IPS-NIHi11 (cell line): ENCODE results near the gene DYSF.
"Not testable (repeated sequence)": the region's sequence is repeated elsewhere in the genome, so short reads cannot be mapped to it uniquely, and the experiment has no call there.

Experiments
- DNase-seq: peaks from one replicate; pipeline ENCODE4 v3.0.0; 2012; ENCODE audit warnings: mixed read lengths, low spot score

The DYSF gene

DNA sequence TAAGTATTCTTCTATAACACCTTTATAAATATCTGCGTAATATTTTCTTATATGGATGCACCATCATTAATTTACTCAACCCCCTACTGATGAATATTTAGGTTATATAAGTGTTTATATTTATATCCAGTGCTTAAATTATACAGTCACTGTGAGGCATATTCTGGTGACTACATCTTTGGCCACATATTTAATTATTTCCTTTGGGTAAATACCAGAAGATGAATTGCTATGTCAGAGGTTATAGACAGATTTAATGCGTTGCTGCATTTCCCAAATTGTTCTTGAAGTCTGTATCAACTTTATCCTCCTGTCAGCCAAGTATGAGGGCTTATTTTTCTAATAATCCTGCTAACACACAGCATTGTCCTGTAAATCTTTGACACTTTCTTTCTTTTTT, 18.7 kb downstream of the DYSF start:
- no peak for DNase-seq

DNA sequence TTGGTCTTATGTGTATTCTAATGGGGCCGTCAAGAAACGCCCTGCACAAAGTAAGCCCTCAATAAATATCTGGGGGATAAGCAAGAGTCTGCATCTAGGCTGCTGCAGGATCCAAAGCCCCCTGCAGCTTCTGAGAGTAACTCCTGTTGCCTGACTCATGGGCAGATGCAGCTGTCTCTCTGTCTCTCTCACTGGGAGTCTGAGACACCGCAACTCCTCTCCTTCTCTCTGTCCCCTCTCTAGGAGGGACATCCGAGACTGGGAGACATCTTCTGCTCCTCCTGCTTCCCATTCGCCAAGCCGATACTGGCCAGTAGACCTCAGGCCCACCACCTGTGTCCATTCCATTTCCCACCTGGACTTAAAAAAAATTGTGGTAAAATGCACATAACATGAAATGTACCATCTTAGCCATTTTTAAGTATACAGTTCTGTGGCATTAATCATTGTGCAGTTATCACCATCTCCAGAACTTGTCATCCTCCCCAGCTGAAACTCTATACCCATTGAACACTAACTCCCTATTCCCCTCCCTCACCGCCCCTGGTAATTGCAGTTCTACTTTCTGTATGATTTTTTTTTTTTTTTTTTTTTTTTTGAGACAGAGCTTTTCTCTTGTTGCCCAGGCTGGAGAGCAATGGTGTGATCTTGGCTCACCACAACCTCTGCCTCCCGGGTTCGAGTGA, 20.1 kb downstream of the DYSF start:
- no peak for DNase-seq

DNA sequence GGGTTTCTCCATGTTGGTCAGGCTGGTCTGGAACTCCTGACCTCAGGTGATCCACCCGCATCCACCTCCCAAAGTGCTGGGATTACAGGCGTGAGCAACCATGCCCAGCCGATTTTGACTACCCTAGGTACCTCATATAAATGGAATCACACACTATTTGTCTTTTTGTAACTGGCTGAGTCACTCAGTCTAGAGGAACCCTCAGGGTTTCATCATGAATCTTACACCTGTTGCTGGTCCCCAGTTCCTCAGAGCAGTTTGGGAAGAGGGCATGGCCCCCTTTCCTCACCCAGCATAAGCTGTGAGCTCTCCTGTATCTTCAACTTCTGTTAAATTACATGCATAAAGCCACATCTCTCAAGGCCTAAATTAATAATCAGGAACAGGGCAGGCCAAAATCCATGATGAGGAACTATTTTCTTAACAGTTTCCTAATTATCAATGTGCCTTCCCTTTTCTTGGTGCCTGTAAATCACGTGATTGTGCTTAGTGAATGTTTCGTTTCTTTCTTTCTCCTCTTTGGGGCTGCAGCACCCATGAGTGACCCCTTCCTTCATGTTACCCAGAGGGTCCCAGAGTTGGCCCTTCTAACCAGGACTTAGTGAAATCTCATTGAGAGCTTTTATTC, 20.9 kb downstream of the DYSF start:
- DNase-seq = no peak

GRCh38 chr2:71474744-71475397, 21.5 kb downstream of the DYSF start:
- DNase-seq = no peak

DNA sequence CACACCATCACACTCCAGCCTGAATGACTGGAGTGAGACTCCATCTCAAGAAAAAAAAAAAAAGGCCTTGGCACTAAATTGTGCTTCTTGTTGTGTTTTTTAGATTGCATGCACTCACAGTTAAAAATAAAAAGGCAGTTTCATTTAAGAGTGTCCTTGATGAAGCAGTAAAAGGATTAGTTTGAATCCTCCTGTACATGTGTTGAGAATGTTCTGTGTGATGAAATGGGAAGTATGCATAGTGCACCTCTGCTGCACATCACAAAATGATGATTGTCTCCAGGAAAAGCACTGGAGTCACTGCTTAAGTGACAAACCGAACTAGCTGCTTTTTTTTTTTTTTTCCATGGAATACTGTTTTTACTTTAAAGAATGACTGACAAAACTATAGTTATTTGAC, 23.1 kb downstream of the DYSF start:
- DNase-seq = no peak

GRCh38 chr2:71477231-71477691, 23.9 kb downstream of the DYSF start:
- DNase-seq = no peak

DNA sequence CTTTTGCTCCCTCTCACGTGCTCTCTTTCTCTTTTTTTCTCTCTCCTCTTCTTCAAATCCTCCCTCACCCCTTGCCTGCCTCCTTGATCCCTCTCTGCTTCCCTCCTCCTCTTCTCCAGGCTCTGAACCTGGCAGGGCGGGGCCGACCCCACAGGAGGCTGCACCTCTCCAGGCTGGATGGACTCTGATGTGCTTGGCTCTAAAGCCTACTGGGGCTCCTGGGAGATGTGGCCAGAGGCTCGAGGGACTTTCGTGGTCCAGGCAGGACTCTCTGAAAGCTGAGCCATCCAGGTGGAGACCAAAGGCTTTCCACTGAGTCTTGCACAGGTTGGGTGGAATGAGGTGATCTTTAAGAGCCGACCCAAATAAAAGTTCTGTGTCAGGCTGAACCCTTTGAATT, 25.4 kb downstream of the DYSF start:
- no peak for DNase-seq

DNA sequence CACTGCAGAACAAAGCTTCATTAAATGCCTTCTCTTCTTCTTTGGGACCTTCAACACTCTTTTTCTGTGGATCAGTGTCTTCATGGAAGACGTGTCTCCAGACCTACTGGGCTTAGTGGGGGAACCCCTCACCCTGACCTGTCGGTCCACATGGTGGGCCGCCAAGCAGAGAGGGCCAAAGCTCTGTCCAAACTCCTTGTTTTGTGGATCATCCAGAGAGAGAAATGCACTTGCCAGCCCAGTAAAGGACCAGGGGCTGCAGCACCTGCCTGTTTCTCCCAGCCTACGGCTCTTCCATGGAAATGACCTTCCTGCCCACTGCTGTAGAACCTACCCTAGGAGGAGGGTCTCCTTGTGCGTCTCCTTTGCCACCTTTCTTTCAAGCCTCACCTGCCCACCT, 25.9 kb downstream of the DYSF start:
- no peak for DNase-seq

DNA sequence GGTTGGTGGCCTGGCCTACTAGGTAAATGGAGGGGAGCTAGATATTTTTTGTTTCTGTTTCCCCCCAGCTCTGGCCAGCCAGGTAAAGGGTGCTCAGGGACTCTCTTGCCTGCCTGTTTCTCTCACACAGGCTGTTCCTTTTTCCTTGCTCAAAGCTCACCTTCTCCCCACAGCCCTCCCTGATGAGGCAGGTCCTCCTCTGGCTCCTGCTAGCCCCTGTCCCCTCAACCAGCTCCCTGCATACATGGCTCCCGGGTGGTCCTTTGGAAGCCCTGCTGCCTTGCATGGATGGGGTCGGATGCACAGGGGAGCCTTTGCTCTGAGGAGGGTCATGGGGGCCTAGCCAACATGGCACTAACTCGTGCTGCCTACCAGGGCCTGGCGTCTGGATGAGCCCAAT, 27.8 kb downstream of the DYSF start:
- no peak for DNase-seq

GRCh38 chr2:71482055-71482454, 28.7 kb downstream of the DYSF start:
- DNase-seq = peak; percentile 52

DNA sequence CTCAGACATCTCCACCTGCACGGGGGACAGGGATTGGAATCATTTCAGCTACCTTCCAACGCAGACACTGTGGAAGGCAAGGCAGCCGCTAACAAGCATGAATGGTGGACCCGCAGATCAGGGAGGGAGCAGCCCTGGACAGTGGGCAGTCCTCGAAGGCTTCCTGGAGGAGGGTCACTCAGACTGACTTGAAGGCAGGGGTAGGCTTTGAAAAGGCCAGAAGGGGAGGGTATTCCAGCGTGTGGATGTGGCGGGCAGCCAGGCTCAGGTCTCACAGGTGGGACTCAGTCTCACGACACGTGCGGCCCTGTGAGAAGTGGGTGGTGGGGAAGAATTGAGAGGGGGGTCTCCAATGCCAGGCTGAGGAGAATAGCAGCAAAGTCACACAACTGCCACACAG, 29.9 kb downstream of the DYSF start:
- DNase-seq = no peak

DNA sequence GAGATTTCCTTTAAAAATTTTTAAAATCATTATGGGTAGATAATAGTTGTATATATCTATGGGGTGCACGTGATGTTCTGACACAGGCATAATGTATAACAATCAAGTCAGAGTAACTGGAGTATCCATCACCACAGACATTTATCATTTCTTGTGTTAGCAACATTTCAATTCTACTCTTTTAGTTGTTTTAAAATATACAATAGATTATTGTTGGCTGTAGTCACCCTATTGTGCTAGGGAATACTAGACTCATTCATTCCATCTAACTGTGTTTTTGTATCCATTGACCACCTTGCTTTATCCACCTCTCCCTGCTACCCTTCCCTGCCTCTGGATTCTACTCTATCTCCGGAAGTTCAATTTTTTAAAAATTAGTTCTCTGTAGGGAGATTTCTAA, 31.0 kb downstream of the DYSF start:
- no peak for DNase-seq

- DNase-seq = no peak
Measured at GRCh38 chr2:71486881-71487640, 33.7 kb downstream of the DYSF start.

DNA sequence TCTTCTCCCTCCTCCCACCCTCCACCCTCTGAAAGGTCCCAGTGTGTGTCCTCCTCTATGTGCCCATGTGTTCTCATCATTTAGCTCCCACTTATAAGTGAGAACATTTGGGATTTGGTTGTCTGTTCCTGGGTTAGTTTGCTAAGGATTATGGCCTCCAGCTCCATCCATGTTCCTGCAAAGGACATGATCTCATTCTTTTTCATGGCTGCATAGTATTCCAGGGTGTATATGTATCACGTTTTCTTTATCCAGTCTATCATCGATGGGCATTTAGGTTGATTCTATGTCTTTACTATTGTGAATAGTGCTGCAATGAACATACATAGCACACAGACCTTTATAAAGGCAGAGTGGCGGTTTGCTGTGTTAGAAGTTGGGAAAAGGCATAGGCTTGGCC, 38.2 kb downstream of the DYSF start:
- not testable (repeated sequence) for DNase-seq

DNA sequence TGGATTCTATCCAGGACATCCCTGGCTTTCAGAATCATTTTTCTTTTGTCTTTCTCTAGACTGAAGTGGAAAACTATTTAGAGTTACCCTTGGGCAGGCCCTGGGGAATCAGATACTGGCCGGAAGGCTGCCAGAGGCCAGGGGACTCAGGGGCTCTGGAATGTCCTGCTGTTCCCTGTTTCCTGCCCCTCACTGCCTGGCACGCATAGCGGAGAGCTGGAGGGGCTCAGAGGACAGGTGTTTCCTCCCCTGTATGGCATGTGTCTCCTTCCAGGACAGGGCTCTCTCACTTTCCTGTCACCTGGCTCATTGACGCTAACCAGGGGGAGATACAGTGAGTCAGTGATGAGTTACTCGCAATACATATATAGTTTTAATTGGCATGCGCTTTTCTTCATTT, 38.8 kb downstream of the DYSF start:
- no peak for DNase-seq

DNA sequence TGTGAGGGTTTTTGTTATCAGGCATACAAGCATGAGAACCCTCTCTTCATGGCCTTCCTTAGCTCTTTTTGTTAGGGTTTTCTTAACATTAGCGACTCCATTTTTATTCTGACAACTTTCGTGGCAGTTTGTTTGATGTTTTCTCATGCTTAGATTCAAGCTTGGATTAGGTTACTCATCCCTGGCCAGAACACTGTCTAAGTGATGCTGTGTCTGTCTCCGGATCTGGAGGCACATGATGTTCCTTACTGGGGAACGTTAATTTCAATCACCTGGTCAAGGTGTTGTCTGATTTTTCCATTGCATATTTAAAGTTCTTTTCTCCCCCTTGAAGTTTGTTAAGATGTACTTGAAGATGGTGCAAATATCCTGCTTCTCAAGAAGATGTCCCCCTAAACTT, 40.7 kb downstream of the DYSF start:
- DNase-seq = no peak

DNA sequence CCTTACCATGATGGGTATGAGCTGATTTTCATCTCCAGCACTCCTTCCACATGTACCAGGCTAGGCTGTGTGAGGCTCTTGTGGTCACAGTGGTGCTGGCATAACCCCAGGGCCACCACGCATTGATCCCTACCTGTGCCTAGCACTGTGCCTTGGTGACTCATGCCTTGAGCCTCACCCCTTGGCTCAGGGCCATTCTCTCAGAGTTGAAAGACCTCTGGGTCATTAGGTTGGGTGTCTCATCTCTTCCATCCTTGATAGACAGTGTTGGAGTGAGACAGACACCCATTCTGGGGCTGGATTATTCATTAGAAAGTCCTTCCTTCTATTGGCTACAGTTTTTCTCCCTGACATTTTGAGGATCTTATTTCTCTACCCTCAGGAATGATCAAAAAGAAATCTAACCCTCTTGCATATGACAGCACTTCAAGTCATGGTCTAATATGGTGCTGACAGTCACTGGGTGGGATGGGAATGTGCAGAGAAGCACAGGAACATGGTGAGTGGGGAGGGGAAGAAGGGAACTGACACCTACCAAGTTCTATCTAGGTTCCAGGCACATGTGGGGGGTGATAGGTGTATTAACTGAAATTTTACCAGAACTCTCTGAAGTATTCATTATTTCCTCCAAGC, 41.3 kb downstream of the DYSF start:
- DNase-seq = no peak

DNA sequence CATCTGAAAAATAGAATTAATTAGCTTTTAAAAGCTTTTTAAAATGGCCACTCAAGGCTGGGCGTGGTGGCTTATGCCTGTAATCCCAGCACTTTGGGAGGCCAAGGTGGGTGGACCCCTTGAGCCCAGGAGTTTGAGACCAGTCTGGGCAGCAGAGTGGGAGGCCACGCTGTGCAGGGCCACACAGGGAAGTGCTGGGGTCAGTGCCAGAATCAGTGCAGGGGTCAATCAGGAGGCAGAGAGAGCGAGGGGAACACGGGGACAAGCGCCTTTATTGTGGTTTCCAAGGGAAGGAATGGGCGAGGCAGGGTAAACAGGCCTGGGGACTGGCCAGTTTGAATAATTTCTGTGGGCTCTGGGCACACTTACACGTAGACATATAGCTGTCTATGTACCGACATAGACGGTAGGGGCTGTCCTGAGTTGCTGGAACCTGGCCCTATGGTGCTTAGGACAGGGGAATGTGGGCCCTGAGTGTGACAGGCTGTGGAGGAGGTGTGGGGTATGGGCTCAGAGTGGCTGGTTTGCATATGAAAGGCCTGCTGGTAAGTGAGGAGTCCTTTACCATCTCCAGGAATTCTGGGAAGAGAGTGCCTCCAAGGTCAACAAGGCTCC, 42.9 kb downstream of the DYSF start:
- DNase-seq = peak; percentile 43

GRCh38 chr2:71498261-71498701, 44.9 kb downstream of the DYSF start:
- no peak for DNase-seq

DNA sequence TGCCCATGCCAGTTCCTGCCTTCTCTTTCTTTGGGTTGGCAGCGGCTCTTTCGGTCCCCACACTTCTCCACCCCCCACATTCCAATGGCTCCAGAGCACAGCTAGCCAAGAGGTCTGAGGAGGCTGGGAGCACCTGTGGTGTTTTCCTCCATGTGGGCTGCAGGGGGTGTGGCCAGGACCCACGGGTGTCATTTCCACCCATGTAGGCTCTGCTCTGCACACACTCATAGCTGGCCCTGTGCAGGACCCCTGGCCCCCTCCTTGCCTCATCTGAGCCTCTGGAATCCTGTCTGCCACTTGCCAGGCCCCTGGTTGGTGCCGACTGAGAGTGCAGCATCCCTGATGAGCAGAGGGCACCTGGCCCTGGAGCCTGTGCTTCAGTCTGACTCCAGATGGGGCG, 46.3 kb downstream of the DYSF start:
- no peak for DNase-seq

DNA sequence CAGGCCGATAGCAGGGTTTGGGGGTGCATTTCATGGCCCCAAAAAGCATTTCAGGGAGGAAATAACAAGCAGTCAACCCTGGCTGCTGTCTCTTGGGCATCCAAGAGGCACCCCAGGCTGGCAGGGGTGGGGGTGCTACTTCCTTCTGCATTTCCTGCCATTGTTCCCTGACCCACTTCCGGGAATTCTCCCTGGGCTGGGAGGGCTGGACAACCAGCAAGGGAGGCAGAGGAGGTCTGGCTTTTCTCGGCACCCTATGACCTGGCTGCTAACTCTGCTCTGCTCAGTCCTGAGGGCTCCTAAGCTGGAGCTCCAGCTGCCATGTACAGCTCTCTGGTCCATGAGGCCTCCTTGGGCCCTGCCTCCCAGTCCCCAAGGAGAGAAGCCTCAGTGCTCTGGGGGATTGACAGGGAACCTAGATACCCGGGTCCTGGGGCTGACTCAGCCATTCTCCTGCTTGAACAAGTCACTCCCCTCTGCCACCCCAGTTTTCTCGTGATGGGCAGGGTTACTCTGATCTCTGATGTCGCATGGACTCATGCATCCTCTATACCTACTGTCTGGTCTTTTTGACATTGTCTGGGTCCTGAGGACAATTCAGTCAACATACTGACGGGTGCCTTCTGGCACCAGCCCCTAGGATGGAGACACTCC, 47.2 kb downstream of the DYSF start:
- no peak for DNase-seq
